PC-9 (cell line): ENCODE results near the gene POU3F1.
"Not testable (repeated sequence)": the region's sequence is repeated elsewhere in the genome, so short reads cannot be mapped to it uniquely, and the experiment has no call there.

Experiments used
- EZH2 ChIP-seq: fragments of 200-600 bp; sonication (generic); IDR thresholded peaks from 2 replicates; pipeline ENCODE4 v1.8.0; 2017; ENCODE audit warnings: antibody characterized with exemption, low read depth
- TF ChIP-seq, protein P1 (sequence below): fragments of 200-600 bp; sonication (generic); conservative IDR thresholded peaks from 2 replicates; pipeline ENCODE4 v1.6.1; 2017; ENCODE audit warnings: mixed run types, antibody characterized with exemption, mild to moderate bottlenecking, moderate library complexity

DNA sequence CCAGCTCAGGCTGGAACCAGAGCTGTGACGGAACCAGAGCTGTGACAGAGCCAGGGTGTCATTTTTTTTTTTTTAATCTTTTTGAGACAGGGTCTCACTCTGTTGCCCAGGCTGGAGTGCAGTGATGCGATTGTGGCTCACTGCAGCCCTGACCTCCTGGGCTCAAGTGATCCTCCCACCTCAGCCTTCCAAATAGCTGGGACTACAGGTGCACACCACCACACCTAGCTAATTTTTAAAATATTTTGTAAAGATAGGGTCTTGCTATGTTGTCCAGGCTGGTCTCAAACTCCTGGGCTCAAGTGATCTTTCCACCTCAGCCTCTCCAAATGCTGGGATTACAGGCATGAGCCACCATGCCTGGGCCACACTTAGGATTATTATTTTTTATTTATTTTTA, 13.6 kb downstream of the POU3F1 start:
- TF ChIP-seq, protein P1, sequence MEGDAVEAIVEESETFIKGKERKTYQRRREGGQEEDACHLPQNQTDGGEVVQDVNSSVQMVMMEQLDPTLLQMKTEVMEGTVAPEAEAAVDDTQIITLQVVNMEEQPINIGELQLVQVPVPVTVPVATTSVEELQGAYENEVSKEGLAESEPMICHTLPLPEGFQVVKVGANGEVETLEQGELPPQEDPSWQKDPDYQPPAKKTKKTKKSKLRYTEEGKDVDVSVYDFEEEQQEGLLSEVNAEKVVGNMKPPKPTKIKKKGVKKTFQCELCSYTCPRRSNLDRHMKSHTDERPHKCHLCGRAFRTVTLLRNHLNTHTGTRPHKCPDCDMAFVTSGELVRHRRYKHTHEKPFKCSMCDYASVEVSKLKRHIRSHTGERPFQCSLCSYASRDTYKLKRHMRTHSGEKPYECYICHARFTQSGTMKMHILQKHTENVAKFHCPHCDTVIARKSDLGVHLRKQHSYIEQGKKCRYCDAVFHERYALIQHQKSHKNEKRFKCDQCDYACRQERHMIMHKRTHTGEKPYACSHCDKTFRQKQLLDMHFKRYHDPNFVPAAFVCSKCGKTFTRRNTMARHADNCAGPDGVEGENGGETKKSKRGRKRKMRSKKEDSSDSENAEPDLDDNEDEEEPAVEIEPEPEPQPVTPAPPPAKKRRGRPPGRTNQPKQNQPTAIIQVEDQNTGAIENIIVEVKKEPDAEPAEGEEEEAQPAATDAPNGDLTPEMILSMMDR = not testable (repeated sequence)
- TF ChIP-seq EZH2 = not testable (repeated sequence)
